ENCODE measurements around the gene NEO1.

The NEO1 gene

GRCh38 chr15:73026511-73027054, 25.7 kb upstream of the NEO1 start:
- H3K4me3 ChIP-seq (replicated peaks; ENCODE audit: low read depth, low read length), result no peak overlapping the region
- no peak for DNase-seq (ENCODE audit: extremely low read depth, insufficient read length)
- H3K36me3 ChIP-seq (ENCODE audit: control insufficient read depth, insufficient read depth, low read length), result no peaks in the 10 kb centered on the region
- no peak for TF ChIP-seq CTCF (IDR thresholded peaks at IDR 0.05; ENCODE audit: insufficient read depth, low read length, poor library complexity, severe bottlenecking)
- no peaks in the 10 kb centered on the region; the same call in none of the 2 replicates for H3K27me3 ChIP-seq (replicated peaks; ENCODE audit: control insufficient read depth, insufficient read depth, low read length)

DNA sequence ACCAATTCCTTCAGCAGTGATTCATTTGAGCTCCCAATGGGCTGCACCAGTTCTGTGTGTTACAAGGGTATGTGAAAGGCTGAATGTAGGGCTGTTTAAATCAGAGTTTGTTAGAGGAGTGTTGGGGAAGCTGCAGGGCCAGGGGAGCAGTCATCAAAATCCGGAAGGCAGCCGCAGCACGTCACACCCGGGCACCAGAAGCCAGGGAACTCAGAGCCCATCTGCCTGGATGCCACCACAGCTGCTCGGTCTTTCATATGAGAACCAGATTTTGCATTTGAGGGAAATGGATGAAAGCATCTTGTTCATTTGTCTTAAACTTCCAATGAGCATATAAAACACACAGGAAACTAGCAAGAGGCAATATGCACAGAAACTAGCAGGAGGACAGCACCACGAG, 24.2 kb upstream of the NEO1 start:
- no peak overlapping the region for H3K4me3 ChIP-seq (replicated peaks; ENCODE audit: low read depth, low read length)
- no peaks in the 10 kb centered on the region for H3K36me3 ChIP-seq (ENCODE audit: control insufficient read depth, insufficient read depth, low read length)
- TF ChIP-seq CTCF (IDR thresholded peaks at IDR 0.05; ENCODE audit: insufficient read depth, low read length, poor library complexity, severe bottlenecking), result no peak
- no peaks in the 10 kb centered on the region; the same call in none of the 2 replicates for H3K27me3 ChIP-seq (replicated peaks; ENCODE audit: control insufficient read depth, insufficient read depth, low read length)
- no peak for DNase-seq (ENCODE audit: extremely low read depth, insufficient read length)

GRCh38 chr15:73028831-73029451, 23.3 kb upstream of the NEO1 start:
- H3K36me3 ChIP-seq (ENCODE audit: control insufficient read depth, insufficient read depth, low read length), result no peaks in the 10 kb centered on the region
- no peaks in the 10 kb centered on the region; the same call in 1 of the 2 replicates for H3K27me3 ChIP-seq (replicated peaks; ENCODE audit: control insufficient read depth, insufficient read depth, low read length)
- no peak overlapping the region for H3K4me3 ChIP-seq (replicated peaks; ENCODE audit: low read depth, low read length)
- no peak for TF ChIP-seq CTCF (IDR thresholded peaks at IDR 0.05; ENCODE audit: insufficient read depth, low read length, poor library complexity, severe bottlenecking)
- DNase-seq (ENCODE audit: extremely low read depth, insufficient read length), result no peak

GRCh38 chr15:73030122-73030679, 22.1 kb upstream of the NEO1 start:
- Histone ChIP-seq H3K4me3 (replicated peaks; ENCODE audit: low read depth, low read length) (no peak overlapping the region), H3K36me3 (ENCODE audit: control insufficient read depth, insufficient read depth, low read length) (no peaks in the 10 kb centered on the region), H3K27me3 (replicated peaks; ENCODE audit: control insufficient read depth, insufficient read depth, low read length) (no peaks in the 10 kb centered on the region; the same call in 1 of the 2 replicates)
- no peak for DNase-seq (ENCODE audit: extremely low read depth, insufficient read length)
- TF ChIP-seq CTCF (IDR thresholded peaks at IDR 0.05; ENCODE audit: insufficient read depth, low read length, poor library complexity, severe bottlenecking), result no peak

GRCh38 chr15:73031648-73032047, 20.6 kb upstream of the NEO1 start:
- DNase-seq (ENCODE audit: extremely low read depth, insufficient read length), result no peak
- no peak for TF ChIP-seq CTCF (IDR thresholded peaks at IDR 0.05; ENCODE audit: insufficient read depth, low read length, poor library complexity, severe bottlenecking)
- no peak overlapping the region for H3K4me3 ChIP-seq (replicated peaks; ENCODE audit: low read depth, low read length)
- H3K36me3 ChIP-seq (ENCODE audit: control insufficient read depth, insufficient read depth, low read length), result no peaks in the 10 kb centered on the region
- H3K27me3 ChIP-seq (replicated peaks; ENCODE audit: control insufficient read depth, insufficient read depth, low read length), result no peaks in the 10 kb centered on the region; the same call in 1 of the 2 replicates
